ENCODE data around the gene TM9SF3. TPM values are rescaled to one million over a fixed set of nuclear protein-coding genes. Genes with fewer than 3 reads are reported as not detected.

TM9SF3 gene
- total and polyA plus RNA-seq, 2 experiments from 2014 or later, result 47.4 to 62.8 TPM

DNA sequence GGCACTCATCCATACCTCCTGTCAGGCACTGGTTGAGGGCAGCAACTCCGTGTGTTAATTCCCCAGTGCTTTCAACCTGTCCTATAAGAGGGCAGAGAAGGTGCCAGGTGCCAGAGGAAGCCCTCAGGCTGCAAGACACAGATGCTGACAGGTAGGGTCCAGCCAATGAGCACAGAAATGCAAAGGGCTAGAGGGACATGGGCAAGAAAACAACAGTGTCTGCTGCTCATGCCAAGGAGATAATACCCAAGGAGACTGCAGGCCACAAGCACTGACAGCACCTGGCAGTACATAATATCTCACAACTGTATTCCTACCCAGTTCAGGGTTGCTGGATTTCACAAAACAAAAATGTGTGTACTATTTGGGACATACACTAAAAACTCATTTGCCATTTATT is 38.4 kb upstream of the TM9SF3 start:
- Histone ChIP-seq H3K27me3 (no peaks in the 10 kb centered on the region), H3K36me3 (no peaks in the 10 kb centered on the region), H3K4me1 (ENCODE audit: low read depth) (peaks cover 7% of the 10 kb centered on the region), H3K4me3 (no peak overlapping the region), H3K27ac (no peak overlapping the region), H3K9me3 (ENCODE audit: low read depth) (no peaks in the 10 kb centered on the region)
- no peak for TF ChIP-seq CTCF (IDR thresholded peaks at IDR 0.05; ENCODE audit: low read depth, low read length)
- no peak for DNase-seq (ENCODE audit: low read depth in 1 of 2, low spot score in 1 of 2)

- no peak for DNase-seq (ENCODE audit: low read depth in 1 of 2, low spot score in 1 of 2)
- H3K36me3 ChIP-seq, result no peaks in the 10 kb centered on the region
- H3K4me3 ChIP-seq, result no peak overlapping the region
- H3K27me3 ChIP-seq, result no peaks in the 10 kb centered on the region
- no peak overlapping the region for H3K27ac ChIP-seq
- peaks cover 36% of the 10 kb centered on the region for H3K4me1 ChIP-seq (ENCODE audit: low read depth)
- no peak for TF ChIP-seq CTCF (IDR thresholded peaks at IDR 0.05; ENCODE audit: low read depth, low read length)
- no peaks in the 10 kb centered on the region for H3K9me3 ChIP-seq (ENCODE audit: low read depth)
Measured at GRCh38 chr10:96622013-96622787, 35.4 kb upstream of the TM9SF3 start.

- Histone ChIP-seq H3K4me1 (ENCODE audit: low read depth) (peaks cover 37% of the 10 kb centered on the region), H3K9me3 (ENCODE audit: low read depth) (no peaks in the 10 kb centered on the region), H3K27me3 (no peaks in the 10 kb centered on the region), H3K4me3 (no peak overlapping the region), H3K27ac (peak overlapping the region; percentile 79), H3K36me3 (no peaks in the 10 kb centered on the region)
- peak; percentile 50 to 66 for DNase-seq (ENCODE audit: low read depth in 1 of 2, low spot score in 1 of 2)
- TF ChIP-seq CTCF (IDR thresholded peaks at IDR 0.05; ENCODE audit: low read depth, low read length), result no peak
Measured at GRCh38 chr10:96619796-96620773, 33.3 kb upstream of the TM9SF3 start.

DNA sequence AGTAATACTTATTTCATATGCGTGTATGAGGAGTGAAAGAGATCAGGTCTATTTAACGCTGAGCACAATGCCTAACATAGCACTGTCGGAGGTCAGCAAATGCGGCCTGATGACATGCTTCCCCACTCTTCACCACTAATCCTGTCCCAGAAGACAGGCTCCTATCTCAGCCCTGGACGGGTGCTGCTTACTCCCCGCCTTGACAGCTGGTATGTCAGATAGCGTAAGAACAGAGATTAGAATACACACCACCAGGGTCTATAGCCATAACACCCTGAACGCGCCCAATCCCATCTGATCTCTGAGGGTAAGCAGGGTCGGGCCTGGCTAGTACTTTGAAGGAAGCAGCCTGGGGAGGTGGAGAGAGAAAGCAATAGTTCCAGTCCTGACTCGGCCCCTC is 32.3 kb upstream of the TM9SF3 start:
- H3K4me1 ChIP-seq (ENCODE audit: low read depth), result peaks cover 43% of the 10 kb centered on the region
- H3K9me3 ChIP-seq (ENCODE audit: low read depth), result no peaks in the 10 kb centered on the region
- H3K27me3 ChIP-seq, result no peaks in the 10 kb centered on the region
- H3K27ac ChIP-seq, result peak overlapping the region; percentile 79
- no peak overlapping the region for H3K4me3 ChIP-seq
- DNase-seq (ENCODE audit: low read depth in 1 of 2, low spot score in 1 of 2), result peak; percentile 4 to 31
- no peak for TF ChIP-seq CTCF (IDR thresholded peaks at IDR 0.05; ENCODE audit: low read depth, low read length)
- no peaks in the 10 kb centered on the region for H3K36me3 ChIP-seq

GRCh38 chr10:96618653-96619052 is 31.8 kb upstream of the TM9SF3 start:
- Histone ChIP-seq H3K27ac (peak overlapping the region; percentile 79), H3K9me3 (ENCODE audit: low read depth) (no peaks in the 10 kb centered on the region), H3K4me1 (ENCODE audit: low read depth) (peaks cover 43% of the 10 kb centered on the region), H3K27me3 (no peaks in the 10 kb centered on the region), H3K36me3 (no peaks in the 10 kb centered on the region), H3K4me3 (no peak overlapping the region)
- TF ChIP-seq CTCF (IDR thresholded peaks at IDR 0.05; ENCODE audit: low read depth, low read length), result no peak
- DNase-seq (ENCODE audit: low read depth in 1 of 2, low spot score in 1 of 2), result peak; percentile 38 to 54
